K562 (cell line): ENCODE measurements around the gene CYB5RL. TPM values are rescaled to one million over a fixed set of nuclear protein-coding genes. Genes with fewer than 3 reads are reported as not detected.
A peak's percentile ranks its signal among the peaks of the same experiment; 100 is the strongest.

Experiments used
- CAMTA2 ChIP-seq: fragments of 250-450 bp; sonication (Bioruptor Pico); conservative IDR thresholded peaks from 2 replicates; pipeline ENCODE4 v1.5.1; 2022
- CBFA2T3 ChIP-seq: fragments of 450-650 bp; IDR thresholded peaks from 2 replicates; pipeline ENCODE4 v1.6.1; 2017
- CBX1 ChIP-seq: sonication (generic); IDR thresholded peaks from 2 replicates; pipeline ENCODE4 v1.6.1; 2016; ENCODE audit warnings: antibody characterized with exemption, low read depth, mild to moderate bottlenecking
- CCAR2 ChIP-seq: fragments of 200-400 bp; formaldehyde crosslinking; IDR thresholded peaks from 2 replicates; pipeline ENCODE4 v1.6.1; 2017; ENCODE audit warnings: mild to moderate bottlenecking, low read depth, low read length
- CREM ChIP-seq: IDR thresholded peaks from 2 replicates; pipeline ENCODE4 v1.6.1; 2014; ENCODE audit warnings: antibody characterized with exemption, low read depth
- CUX1 ChIP-seq: fragments of 200-800 bp; sonication (Bioruptor generic); IDR thresholded peaks from 2 replicates; pipeline ENCODE4 v1.6.1; 2016; ENCODE audit warnings: missing genetic modification characterization, missing compliant biosample characterization
- DACH1 ChIP-seq: fragments of 450-650 bp; IDR thresholded peaks from 2 replicates; pipeline ENCODE4 v1.6.1; 2018; ENCODE audit not compliant: partially characterized antibody
- DIDO1 ChIP-seq: fragments of 450-650 bp; IDR thresholded peaks from 2 replicates; pipeline ENCODE4 v1.6.1; 2016; ENCODE audit warnings: low read depth, missing biosample characterization, missing genetic modification characterization
- ELF2 ChIP-seq: fragments of 250-450 bp; sonication (Bioruptor Pico); IDR thresholded peaks from 2 replicates; pipeline ENCODE4 v1.5.0; 2021; ENCODE audit warnings: mild to moderate bottlenecking
- FOS ChIP-seq: IDR thresholded peaks from 3 replicates; pipeline ENCODE4 v1.6.1; 2011; ENCODE audit not compliant: insufficient read length; ENCODE audit errors: extremely low read depth
- GTF3C2 ChIP-seq: IDR thresholded peaks from 3 replicates; pipeline ENCODE4 v1.6.1; 2011; ENCODE audit warnings: borderline replicate concordance, mild to moderate bottlenecking, moderate library complexity; ENCODE audit not compliant: insufficient read length; ENCODE audit errors: extremely low read depth
- MAZ ChIP-seq, 2 experiments: fragments of 450-650 bp in 1 of 2; sonication (generic) in 1 of 2; formaldehyde crosslinking; IDR thresholded peaks in 1 of 2; conservative IDR thresholded peaks in 1 of 2; 2 replicates each; pipeline versions ENCODE4 v1.4.0 to v1.5.0; 2020; ENCODE audit warnings: mild to moderate bottlenecking in 1 of 2, missing genetic modification reagents in 1 of 2
- NKRF ChIP-seq: fragments of 450-650 bp; IDR thresholded peaks from 2 replicates; pipeline ENCODE4 v1.6.1; 2016; ENCODE audit warnings: borderline replicate concordance
- SMAD4 ChIP-seq: fragments of 250-450 bp; sonication (Bioruptor Pico); conservative IDR thresholded peaks from 2 replicates; pipeline ENCODE4 v1.8.0; 2021; ENCODE audit warnings: inconsistent platforms, mild to moderate bottlenecking, moderate library complexity
- ZNF77 ChIP-seq: fragments of 250-450 bp; sonication (Bioruptor Pico); IDR thresholded peaks from 2 replicates; pipeline ENCODE4 v1.5.0; 2020
- ZNF830 ChIP-seq: fragments of 250-450 bp; sonication (Bioruptor Pico); IDR thresholded peaks from 2 replicates; pipeline ENCODE4 v1.5.0; 2021; ENCODE audit warnings: mild to moderate bottlenecking
- polyA plus RNA-seq, 8 experiments: library from polyadenylated mRNA; depleted of rRNA in 4 of 8; stranded (reverse) in 5 of 8; unstranded in 3 of 8; fragments of >200 nt; fragmentation: Nextera tagmentation in 2 of 8; fragmentation: Illumina TruSeq in 1 of 8; extraction: Ambion mirVana in 2 of 8; extraction: Trizol in 1 of 8; gene quantifications; 2 replicates each; pipeline versions ENCODE4 v1.2.1 to v1.2.3, GENCODE V29; 2011 to 2014; ENCODE audit warnings: inconsistent platforms in 1 of 8, missing spikeins in 1 of 8
- total RNA-seq, 7 experiments: library from RNA; depleted of rRNA in 6 of 7; stranded (reverse); fragments of >200 nt in 6 of 7; fragmentation: Illumina TruSeq in 2 of 7; extraction: Trizol in 2 of 7; gene quantifications; 2 replicates each; pipeline versions ENCODE4 v1.2.1 to v1.2.3, GENCODE V29; 2011 to 2021; ENCODE audit warnings: low replicate concordance in 1 of 7
- TF ChIP-seq, protein P1 (sequence below), 3 experiments: fragments of 200-800 bp in 1 of 3; sonication (Bioruptor generic) in 1 of 3; sonication (generic) in 1 of 3; formaldehyde crosslinking in 1 of 3; IDR thresholded peaks; 2 replicates each; pipeline versions ENCODE4 v1.6.1 to v1.8.0; 2016 to 2022; ENCODE audit warnings: mild to moderate bottlenecking in 2 of 3, missing compliant biosample characterization in 2 of 3, missing genetic modification characterization in 2 of 3, missing genetic modification reagents in 1 of 3

Gene CYB5RL
- total and polyA plus RNA-seq, 9 of the 15 experiments (the other 6 are each of a cell fraction or from before 2014, with no cell fraction given) = 7.9 to 18.0 (median 11.2) TPM

GRCh38 chr1:54229281-54229891 is 29.6 kb upstream of the CYB5RL start (continued):
- TF ChIP-seq CUX1 (CRISPR knock-in tag) = no peak
- TF ChIP-seq ZNF77 (CRISPR knock-in tag) = no peak
- no peak for TF ChIP-seq DACH1
- TF ChIP-seq CBFA2T3 = peak; percentile 39
- 0 out of 2 replicates have a peak, but pooled peaks have one; percentile 35 for TF ChIP-seq SMAD4 (CRISPR knock-in tag)
- no peak for TF ChIP-seq FOS
- no peak for TF ChIP-seq ZNF830 (CRISPR knock-in tag)
- no peak for TF ChIP-seq CREM
- no peak for TF ChIP-seq CCAR2
- no peak for TF ChIP-seq DIDO1 (tag)
- no peak for TF ChIP-seq NKRF
- TF ChIP-seq ELF2 (CRISPR knock-in tag) = peak; percentile 37; the same call in 1 of the 2 replicates
- TF ChIP-seq GTF3C2 = no peak
- TF ChIP-seq MAZ (CRISPR knock-in tag; conservative IDR thresholded peaks at IDR 0.05 in 1 of 2, IDR thresholded peaks at IDR 0.05 in 1 of 2) = 0 out of 4 replicates have a peak, but pooled peaks of 1 of the 2 experiments have one; percentile 19
- no peak for TF ChIP-seq CBX1
- TF ChIP-seq CAMTA2 (CRISPR knock-in tag) = 0 out of 2 replicates have a peak, but pooled peaks have one; percentile 60
- TF ChIP-seq, protein P1, sequence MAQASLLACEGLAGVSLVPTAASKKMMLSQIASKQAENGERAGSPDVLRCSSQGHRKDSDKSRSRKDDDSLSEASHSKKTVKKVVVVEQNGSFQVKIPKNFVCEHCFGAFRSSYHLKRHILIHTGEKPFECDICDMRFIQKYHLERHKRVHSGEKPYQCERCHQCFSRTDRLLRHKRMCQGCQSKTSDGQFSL (CRISPR knock-in tag; IDR thresholded peaks at IDR 0.05) = 0 out of 2 replicates have a peak, but pooled peaks have one; percentile 15
- TF ChIP-seq, protein P1 (tag; IDR thresholded peaks at IDR 0.05) = no peak
